ENCODE measurements around the gene ALPK1.

- TF ChIP-seq CTCF (IDR thresholded peaks at IDR 0.05) (no peak), POLR2AphosphoS5 (IDR thresholded peaks at IDR 0.05) (no peak), POLR2A (IDR thresholded peaks at IDR 0.05) (no peak)
These were observed 31.6 kb downstream of the ALPK1 start for GRCh38 chr4:112328734-112329130.

Data from sigmoid colon (tissue), 4 donors.